ENCODE measurements around the gene SH3RF1.

The SH3RF1 gene

DNA sequence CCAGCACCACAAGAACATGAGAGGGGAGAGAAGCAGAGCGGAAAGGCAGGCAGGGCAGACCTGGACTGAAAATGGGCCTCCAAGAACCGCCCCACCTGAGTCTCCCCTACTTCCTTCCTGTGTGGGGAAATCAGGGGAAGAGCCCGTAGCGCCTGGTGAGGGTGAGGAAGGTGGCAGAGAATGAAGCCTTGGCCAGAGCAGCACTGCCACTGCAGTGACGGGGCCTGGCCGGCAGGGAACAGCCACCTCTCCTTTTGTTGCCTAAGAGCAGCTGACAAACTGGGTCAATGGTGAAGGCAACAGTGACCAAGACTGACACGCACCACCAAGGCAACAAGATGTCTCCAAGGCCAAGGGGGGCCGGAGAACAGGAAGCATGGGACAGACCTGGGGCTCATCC is 202.3 kb downstream of the SH3RF1 start:
- peak in 1 of 3 donors; percentile 10 for DNase-seq
- no peak overlapping the region for H3K27ac ChIP-seq (ENCODE audit: insufficient read depth in 1 of 2, low read depth in 1 of 2, low read length in 2 of 2, poor library complexity in 1 of 2, severe bottlenecking in 2 of 2)
- H3K4me1 ChIP-seq (ENCODE audit: control extremely low read depth in 1 of 4, control insufficient read depth in 4 of 4, insufficient read depth in 4 of 4, low read length in 3 of 4), result peaks cover 0 to 7% (median 4%) of the 10 kb centered on the region in 4 experiments
- no peaks in the 10 kb centered on the region for H3K27me3 ChIP-seq (replicated peaks in 2 of 5; ENCODE audit: control insufficient read depth in 4 of 5, insufficient read depth in 5 of 5, low read length in 4 of 5)
- ChIA-PET CTCF (interaction anchor here (0.9 to 1.2 kb wide), 3 partner anchors 8 to 21 kb away, joined by 3 read pairs; no protein-coding TSS in a partner anchor), POLR2A (interaction anchor here (0.7 kb wide), 1 partner anchor 658 kb away, joined by 3 read pairs; no protein-coding TSS in a partner anchor)
- no peak overlapping the region for H3K4me3 ChIP-seq (ENCODE audit: control insufficient read depth in 1 of 7, extremely low read depth in 1 of 7, insufficient read depth in 4 of 7, low read depth in 2 of 7, low read length in 6 of 7)
- 46% methylated on average over 5 of the region's 8 CpGs for WGBS (ENCODE audit: insufficient coverage)
- H3K36me3 ChIP-seq (ENCODE audit: control insufficient read depth in 4 of 4, insufficient read depth in 4 of 4, low read length in 3 of 4), result no peaks in the 10 kb centered on the region
- H3K9me3 ChIP-seq (ENCODE audit: control extremely low read depth in 1 of 5, control insufficient read depth in 4 of 5, insufficient read depth in 2 of 5, low read depth in 1 of 5, low read length in 4 of 5), result no peaks in the 10 kb centered on the region

DNA sequence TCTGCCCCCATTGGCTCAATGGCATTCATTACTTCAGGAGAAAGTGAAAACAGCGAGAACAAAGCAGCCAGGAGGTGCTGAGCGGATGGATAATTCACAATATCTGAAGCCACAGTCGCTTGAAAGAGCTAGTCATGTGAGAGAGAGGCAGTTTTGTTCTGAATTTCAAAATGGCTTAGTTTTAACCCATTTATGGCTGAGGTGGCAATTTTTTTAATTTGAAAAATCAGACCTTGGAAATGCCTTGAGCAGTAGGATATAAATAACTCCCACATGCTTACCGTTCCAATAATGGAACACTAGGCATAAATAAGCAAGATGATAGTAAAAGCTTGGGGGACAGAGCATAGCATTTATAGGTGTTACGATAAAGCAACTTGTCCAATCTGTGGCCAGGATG is 203.8 kb downstream of the SH3RF1 start:
- Histone ChIP-seq H3K4me1 (ENCODE audit: control extremely low read depth in 1 of 4, control insufficient read depth in 4 of 4, insufficient read depth in 4 of 4, low read length in 3 of 4) (peaks cover 0 to 7% (median 4%) of the 10 kb centered on the region in 4 experiments), H3K27ac (ENCODE audit: insufficient read depth in 1 of 2, low read depth in 1 of 2, low read length in 2 of 2, poor library complexity in 1 of 2, severe bottlenecking in 2 of 2) (no peak overlapping the region), H3K9me3 (ENCODE audit: control extremely low read depth in 1 of 5, control insufficient read depth in 4 of 5, insufficient read depth in 2 of 5, low read depth in 1 of 5, low read length in 4 of 5) (no peaks in the 10 kb centered on the region), H3K4me3 (ENCODE audit: control insufficient read depth in 1 of 7, extremely low read depth in 1 of 7, insufficient read depth in 4 of 7, low read depth in 2 of 7, low read length in 6 of 7) (no peak overlapping the region), H3K27me3 (replicated peaks in 2 of 5; ENCODE audit: control insufficient read depth in 4 of 5, insufficient read depth in 5 of 5, low read length in 4 of 5) (no peaks in the 10 kb centered on the region), H3K36me3 (ENCODE audit: control insufficient read depth in 4 of 4, insufficient read depth in 4 of 4, low read length in 3 of 4) (no peaks in the 10 kb centered on the region)
- WGBS (ENCODE audit: insufficient coverage), result 96% methylated on average over 3 of the region's 5 CpGs
- CTCF ChIA-PET, result interaction anchor here (1.5 kb wide), 1 partner anchor 8 kb away, joined by 3 read pairs; no protein-coding TSS in a partner anchor
- POLR2A ChIA-PET, result no interaction called here
- no peak for DNase-seq

GRCh38 chr4:169064296-169064695 is 206.5 kb downstream of the SH3RF1 start:
- H3K36me3 ChIP-seq (ENCODE audit: control insufficient read depth in 4 of 4, insufficient read depth in 4 of 4, low read length in 3 of 4), result no peaks in the 10 kb centered on the region
- H3K9me3 ChIP-seq (ENCODE audit: control extremely low read depth in 1 of 5, control insufficient read depth in 4 of 5, insufficient read depth in 2 of 5, low read depth in 1 of 5, low read length in 4 of 5), result no peaks in the 10 kb centered on the region
- CTCF ChIA-PET, result no interaction called here
- DNase-seq, result no peak
- no peak overlapping the region for H3K4me3 ChIP-seq (ENCODE audit: control insufficient read depth in 1 of 7, extremely low read depth in 1 of 7, insufficient read depth in 4 of 7, low read depth in 2 of 7, low read length in 6 of 7)
- no peak overlapping the region for H3K27ac ChIP-seq (ENCODE audit: insufficient read depth in 1 of 2, low read depth in 1 of 2, low read length in 2 of 2, poor library complexity in 1 of 2, severe bottlenecking in 2 of 2)
- H3K4me1 ChIP-seq (ENCODE audit: control extremely low read depth in 1 of 4, control insufficient read depth in 4 of 4, insufficient read depth in 4 of 4, low read length in 3 of 4), result peaks cover 0 to 19% (median 12%) of the 10 kb centered on the region in 4 experiments
- WGBS (ENCODE audit: insufficient coverage), result no CpG with 5 or more reads among the region's 2 CpGs
- POLR2A ChIA-PET, result no interaction called here
- no peaks in the 10 kb centered on the region for H3K27me3 ChIP-seq (replicated peaks in 2 of 5; ENCODE audit: control insufficient read depth in 4 of 5, insufficient read depth in 5 of 5, low read length in 4 of 5)

DNA sequence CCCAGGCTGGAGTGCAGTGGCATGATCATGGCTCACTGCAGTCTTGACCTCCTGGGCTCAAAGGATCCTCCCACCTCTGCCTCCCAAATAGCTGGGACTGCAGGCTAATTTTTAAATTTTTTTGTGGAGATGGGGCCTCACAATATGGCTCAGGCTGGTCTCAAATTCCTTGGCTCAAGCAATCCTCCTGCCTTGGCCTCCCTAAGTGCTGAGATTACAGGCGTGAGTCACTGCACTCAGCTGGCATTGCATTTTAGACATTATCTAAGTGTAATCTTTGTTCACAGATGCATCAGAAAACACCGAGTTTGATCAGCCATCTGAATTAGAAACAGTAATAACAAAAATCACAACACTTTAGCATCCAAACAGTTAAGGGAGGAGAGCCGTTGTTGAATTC is 207.3 kb downstream of the SH3RF1 start:
- Histone ChIP-seq H3K9me3 (ENCODE audit: control extremely low read depth in 1 of 5, control insufficient read depth in 4 of 5, insufficient read depth in 2 of 5, low read depth in 1 of 5, low read length in 4 of 5) (no peaks in the 10 kb centered on the region), H3K27me3 (replicated peaks in 2 of 5; ENCODE audit: control insufficient read depth in 4 of 5, insufficient read depth in 5 of 5, low read length in 4 of 5) (no peaks in the 10 kb centered on the region), H3K4me1 (ENCODE audit: control extremely low read depth in 1 of 4, control insufficient read depth in 4 of 4, insufficient read depth in 4 of 4, low read length in 3 of 4) (peaks cover 0 to 17% (median 11%) of the 10 kb centered on the region in 4 experiments), H3K36me3 (ENCODE audit: control insufficient read depth in 4 of 4, insufficient read depth in 4 of 4, low read length in 3 of 4) (no peaks in the 10 kb centered on the region), H3K4me3 (ENCODE audit: control insufficient read depth in 1 of 7, extremely low read depth in 1 of 7, insufficient read depth in 4 of 7, low read depth in 2 of 7, low read length in 6 of 7) (no peak overlapping the region), H3K27ac (ENCODE audit: insufficient read depth in 1 of 2, low read depth in 1 of 2, low read length in 2 of 2, poor library complexity in 1 of 2, severe bottlenecking in 2 of 2) (no peak overlapping the region)
- 100% methylated on average over 3 of the region's 3 CpGs for WGBS (ENCODE audit: insufficient coverage)
- POLR2A ChIA-PET, result no interaction called here
- DNase-seq, result no peak
- CTCF ChIA-PET, result no interaction called here

DNA sequence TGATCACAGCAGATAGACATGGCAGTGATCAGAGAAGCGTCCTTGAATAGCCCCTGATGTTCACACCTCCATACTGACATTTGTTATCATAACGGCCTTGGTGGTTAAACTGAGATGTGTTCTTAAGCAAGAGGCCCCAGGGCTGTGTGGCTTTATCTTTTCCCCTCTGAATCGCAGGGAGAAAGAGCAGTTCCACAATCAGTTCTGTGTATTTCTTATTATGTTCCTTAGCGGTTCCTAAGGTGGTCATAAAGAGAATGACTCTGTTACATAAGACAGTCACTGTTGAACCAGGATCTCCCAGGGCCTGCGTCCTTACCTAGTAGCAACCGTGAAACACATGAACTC is 207.9 kb downstream of the SH3RF1 start:
- 98% methylated on average over 5 of the region's 6 CpGs for WGBS (ENCODE audit: insufficient coverage)
- Histone ChIP-seq H3K27me3 (replicated peaks in 2 of 5; ENCODE audit: control insufficient read depth in 4 of 5, insufficient read depth in 5 of 5, low read length in 4 of 5) (no peaks in the 10 kb centered on the region), H3K9me3 (ENCODE audit: control extremely low read depth in 1 of 5, control insufficient read depth in 4 of 5, insufficient read depth in 2 of 5, low read depth in 1 of 5, low read length in 4 of 5) (no peaks in the 10 kb centered on the region), H3K4me3 (ENCODE audit: control insufficient read depth in 1 of 7, extremely low read depth in 1 of 7, insufficient read depth in 4 of 7, low read depth in 2 of 7, low read length in 6 of 7) (no peak overlapping the region), H3K27ac (ENCODE audit: insufficient read depth in 1 of 2, low read depth in 1 of 2, low read length in 2 of 2, poor library complexity in 1 of 2, severe bottlenecking in 2 of 2) (no peak overlapping the region), H3K4me1 (ENCODE audit: control extremely low read depth in 1 of 4, control insufficient read depth in 4 of 4, insufficient read depth in 4 of 4, low read length in 3 of 4) (peaks cover 0 to 12% (median 9%) of the 10 kb centered on the region in 4 experiments), H3K36me3 (ENCODE audit: control insufficient read depth in 4 of 4, insufficient read depth in 4 of 4, low read length in 3 of 4) (no peaks in the 10 kb centered on the region)
- POLR2A ChIA-PET, result no interaction called here
- DNase-seq, result peak in 1 of 3 donors; percentile 19
- CTCF ChIA-PET, result no interaction called here

- Histone ChIP-seq H3K27ac (ENCODE audit: insufficient read depth in 1 of 2, low read depth in 1 of 2, low read length in 2 of 2, poor library complexity in 1 of 2, severe bottlenecking in 2 of 2) (no peak overlapping the region), H3K27me3 (replicated peaks in 2 of 5; ENCODE audit: control insufficient read depth in 4 of 5, insufficient read depth in 5 of 5, low read length in 4 of 5) (no peaks in the 10 kb centered on the region), H3K4me1 (ENCODE audit: control extremely low read depth in 1 of 4, control insufficient read depth in 4 of 4, insufficient read depth in 4 of 4, low read length in 3 of 4) (peaks cover 0 to 12% (median 9%) of the 10 kb centered on the region in 4 experiments), H3K4me3 (ENCODE audit: control insufficient read depth in 1 of 7, extremely low read depth in 1 of 7, insufficient read depth in 4 of 7, low read depth in 2 of 7, low read length in 6 of 7) (no peak overlapping the region), H3K36me3 (ENCODE audit: control insufficient read depth in 4 of 4, insufficient read depth in 4 of 4, low read length in 3 of 4) (no peaks in the 10 kb centered on the region), H3K9me3 (ENCODE audit: control extremely low read depth in 1 of 5, control insufficient read depth in 4 of 5, insufficient read depth in 2 of 5, low read depth in 1 of 5, low read length in 4 of 5) (no peaks in the 10 kb centered on the region)
- DNase-seq, result no peak
- ChIA-PET POLR2A (no interaction called here), CTCF (no interaction called here)
- WGBS (ENCODE audit: insufficient coverage), result 100% methylated on average over 1 of the region's 3 CpGs
Measured at GRCh38 chr4:169061386-169061785, 209.4 kb downstream of the SH3RF1 start.

GRCh38 chr4:169060391-169061091 is 210.2 kb downstream of the SH3RF1 start:
- Histone ChIP-seq H3K36me3 (ENCODE audit: control insufficient read depth in 4 of 4, insufficient read depth in 4 of 4, low read length in 3 of 4) (no peaks in the 10 kb centered on the region), H3K4me1 (ENCODE audit: control extremely low read depth in 1 of 4, control insufficient read depth in 4 of 4, insufficient read depth in 4 of 4, low read length in 3 of 4) (peaks cover 0 to 12% (median 9%) of the 10 kb centered on the region in 4 experiments), H3K4me3 (ENCODE audit: control insufficient read depth in 1 of 7, extremely low read depth in 1 of 7, insufficient read depth in 4 of 7, low read depth in 2 of 7, low read length in 6 of 7) (no peak overlapping the region), H3K27ac (ENCODE audit: insufficient read depth in 1 of 2, low read depth in 1 of 2, low read length in 2 of 2, poor library complexity in 1 of 2, severe bottlenecking in 2 of 2) (no peak overlapping the region), H3K9me3 (ENCODE audit: control extremely low read depth in 1 of 5, control insufficient read depth in 4 of 5, insufficient read depth in 2 of 5, low read depth in 1 of 5, low read length in 4 of 5) (no peaks in the 10 kb centered on the region), H3K27me3 (replicated peaks in 2 of 5; ENCODE audit: control insufficient read depth in 4 of 5, insufficient read depth in 5 of 5, low read length in 4 of 5) (no peaks in the 10 kb centered on the region)
- WGBS (ENCODE audit: insufficient coverage), result 98% methylated on average over 6 of the region's 9 CpGs
- ChIA-PET POLR2A (no interaction called here), CTCF (interaction anchor here (0.9 to 1.0 kb wide), 2 partner anchors 8 to 11 kb away, joined by 3 read pairs; no protein-coding TSS in a partner anchor)
- DNase-seq, result no peak

Data from common myeloid progenitor, CD34-positive (primary cell).